ENCODE results near the gene RBFOX1.

DNA sequence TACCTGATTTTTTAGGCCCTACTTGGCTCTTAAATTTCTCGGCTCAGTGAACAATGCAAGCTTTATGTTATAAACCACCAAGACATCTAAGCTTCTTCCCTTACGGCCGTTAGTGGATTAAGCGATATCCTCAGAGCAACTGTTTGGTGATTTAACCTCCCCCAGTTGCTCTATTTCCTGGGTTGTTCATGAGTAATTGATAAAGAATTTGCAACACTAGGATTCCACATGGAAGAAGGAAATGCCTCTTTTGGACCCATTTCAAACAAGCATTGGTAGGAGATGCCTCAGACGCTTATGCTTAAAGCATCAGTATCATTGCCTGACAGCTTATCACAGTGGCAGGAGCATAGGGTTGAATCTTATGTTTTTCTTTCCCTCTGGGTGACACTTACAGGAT lies 65.3 kb downstream of the RBFOX1 start:
- TF ChIP-seq, protein P1, sequence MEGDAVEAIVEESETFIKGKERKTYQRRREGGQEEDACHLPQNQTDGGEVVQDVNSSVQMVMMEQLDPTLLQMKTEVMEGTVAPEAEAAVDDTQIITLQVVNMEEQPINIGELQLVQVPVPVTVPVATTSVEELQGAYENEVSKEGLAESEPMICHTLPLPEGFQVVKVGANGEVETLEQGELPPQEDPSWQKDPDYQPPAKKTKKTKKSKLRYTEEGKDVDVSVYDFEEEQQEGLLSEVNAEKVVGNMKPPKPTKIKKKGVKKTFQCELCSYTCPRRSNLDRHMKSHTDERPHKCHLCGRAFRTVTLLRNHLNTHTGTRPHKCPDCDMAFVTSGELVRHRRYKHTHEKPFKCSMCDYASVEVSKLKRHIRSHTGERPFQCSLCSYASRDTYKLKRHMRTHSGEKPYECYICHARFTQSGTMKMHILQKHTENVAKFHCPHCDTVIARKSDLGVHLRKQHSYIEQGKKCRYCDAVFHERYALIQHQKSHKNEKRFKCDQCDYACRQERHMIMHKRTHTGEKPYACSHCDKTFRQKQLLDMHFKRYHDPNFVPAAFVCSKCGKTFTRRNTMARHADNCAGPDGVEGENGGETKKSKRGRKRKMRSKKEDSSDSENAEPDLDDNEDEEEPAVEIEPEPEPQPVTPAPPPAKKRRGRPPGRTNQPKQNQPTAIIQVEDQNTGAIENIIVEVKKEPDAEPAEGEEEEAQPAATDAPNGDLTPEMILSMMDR (IDR thresholded peaks at IDR 0.05) = no peak
- TF ChIP-seq POLR2A (IDR thresholded peaks at IDR 0.05) = no peak
